ENCODE measurements around the gene TPPP3. TPM values are rescaled to one million over a fixed set of nuclear protein-coding genes. Genes with fewer than 3 reads are reported as not detected.

The TPPP3 gene
- total RNA-seq, 1 experiment from 2014 or later: 0.55 TPM

Small RNA genes within 50 kb of the gene (small RNA-seq; reads per million reads assigned to genes)
- 0 reads per million in 2 experiments for gene RNU1-123P

Other genes starting within 250 kb of the TPPP3 start
- 0.92 and 2.0 TPM in 2 replicates for gene B3GNT9, start 242.5 kb downstream of the TPPP3 start, total RNA-seq (2014; rRNA removed; shearing (Covaris generic))
- gene TRADD, start 233.6 kb downstream of the TPPP3 start, total RNA-seq (2014; rRNA removed; shearing (Covaris generic)): 18.3 and 21.1 TPM in 2 replicates
- 5.1 and 6.4 TPM in 2 replicates for gene FBXL8, start 233.5 kb downstream of the TPPP3 start, total RNA-seq (2014; rRNA removed; shearing (Covaris generic))
- gene HSF4, start 228.8 kb downstream of the TPPP3 start, total RNA-seq (2014; rRNA removed; shearing (Covaris generic)): 28.7 and 40.9 TPM in 2 replicates
- gene NOL3, start 223.0 kb downstream of the TPPP3 start, total RNA-seq (2014; rRNA removed; shearing (Covaris generic)): 7.8 and 13.2 TPM in 2 replicates
- gene MATCAP1, start 209.5 kb downstream of the TPPP3 start, total RNA-seq (2014; rRNA removed; shearing (Covaris generic)): 3.9 and 4.4 TPM in 2 replicates
- not detected in 2 replicates for gene EXOC3L1, start 203.4 kb downstream of the TPPP3 start, total RNA-seq (2014; rRNA removed; shearing (Covaris generic))
- gene E2F4, start 201.3 kb downstream of the TPPP3 start, total RNA-seq (2014; rRNA removed; shearing (Covaris generic)): 50.8 and 73.6 TPM in 2 replicates
- gene ELMO3, start 194.4 kb downstream of the TPPP3 start, total RNA-seq (2014; rRNA removed; shearing (Covaris generic)): 0.61 and 0.90 TPM in 2 replicates
- gene TMEM208, start 166.4 kb downstream of the TPPP3 start, total RNA-seq (2014; rRNA removed; shearing (Covaris generic)): 60.7 and 75.5 TPM in 2 replicates
- 10.5 and 11.3 TPM in 2 replicates for gene FHOD1, start 146.0 kb downstream of the TPPP3 start, total RNA-seq (2014; rRNA removed; shearing (Covaris generic))
- 0.21 and 0.37 TPM in 2 replicates for gene SLC9A5, start 144.5 kb downstream of the TPPP3 start, total RNA-seq (2014; rRNA removed; shearing (Covaris generic))
- 10.5 and 12.9 TPM in 2 replicates for gene PLEKHG4, start 114.0 kb downstream of the TPPP3 start, total RNA-seq (2014; rRNA removed; shearing (Covaris generic))
- gene KCTD19, start 66.8 kb downstream of the TPPP3 start, total RNA-seq (2014; rRNA removed; shearing (Covaris generic)): 0.19 TPM in 1 of 2 replicates, not detected in the other
- 0.64 and 1.1 TPM in 2 replicates for gene LRRC36, start 66.7 kb downstream of the TPPP3 start, total RNA-seq (2014; rRNA removed; shearing (Covaris generic))
- 6.0 and 8.5 TPM in 2 replicates for gene ZDHHC1, start 23.0 kb upstream of the TPPP3 start, total RNA-seq (2014; rRNA removed; shearing (Covaris generic))
- gene HSD11B2, start 37.6 kb upstream of the TPPP3 start, total RNA-seq (2014; rRNA removed; shearing (Covaris generic)): 0.32 TPM in 1 of 2 replicates, not detected in the other
- 145 and 151 TPM in 2 replicates for gene ATP6V0D1, start 87.7 kb upstream of the TPPP3 start, total RNA-seq (2014; rRNA removed; shearing (Covaris generic))
- not detected in 2 replicates for gene AGRP, start 90.0 kb upstream of the TPPP3 start, total RNA-seq (2014; rRNA removed; shearing (Covaris generic))
- 3.6 and 9.4 TPM in 2 replicates for gene RIPOR1, start 135.3 kb upstream of the TPPP3 start, total RNA-seq (2014; rRNA removed; shearing (Covaris generic))
- 25.9 and 26.4 TPM in 2 replicates for gene CTCF, start 169.0 kb upstream of the TPPP3 start, total RNA-seq (2014; rRNA removed; shearing (Covaris generic))